Neural cell (in vitro differentiated cells): Measurements from ENCODE around the gene PLEKHA7. TPM values are rescaled to one million over a fixed set of nuclear protein-coding genes. Genes with fewer than 3 reads are reported as not detected.

Experiments used
- H2AFZ ChIP-seq: fragments of 200-600, 300-800 bp; sonication (generic), shearing (Covaris generic); 2 replicates; pipeline ENCODE4 v1.6.0; 2014; ENCODE audit warnings: low read depth, mild to moderate bottlenecking, antibody characterized with exemption, low read length, moderate library complexity
- H3F3A ChIP-seq: fragments of 200-600 bp; shearing (Covaris generic); 2 replicates; pipeline ENCODE4 v1.6.1; 2016; ENCODE audit warnings: mild to moderate bottlenecking, moderate library complexity, mixed read lengths, antibody characterized with exemption, low read length; ENCODE audit not compliant: insufficient read depth, poor library complexity, severe bottlenecking
- H3K27ac ChIP-seq: fragments of 200-600, 300-800 bp; sonication (generic), shearing (Covaris generic); 2 replicates; pipeline ENCODE4 v1.5.1; 2014; ENCODE audit warnings: mild to moderate bottlenecking, low read length, moderate library complexity
- H3K27me3 ChIP-seq: fragments of 300-800, 200-600 bp; sonication (generic), shearing (Covaris generic); 2 replicates; pipeline ENCODE4 v1.6.0; 2014; ENCODE audit warnings: mild to moderate bottlenecking, low read depth, low read length, moderate library complexity; ENCODE audit not compliant: insufficient read depth
- H3K36me3 ChIP-seq: fragments of 300-800, 200-600 bp; sonication (generic), shearing (Covaris generic); 2 replicates; pipeline ENCODE4 v1.5.1; 2014; ENCODE audit warnings: mild to moderate bottlenecking, antibody characterized with exemption, low read length, moderate library complexity; ENCODE audit not compliant: insufficient read depth
- H3K4me2 ChIP-seq: fragments of 300-800, 200-600 bp; sonication (generic), shearing (Covaris generic); 2 replicates; pipeline ENCODE4 v1.6.0; 2014; ENCODE audit warnings: mild to moderate bottlenecking, low read length
- H3K4me3 ChIP-seq: fragments of 300-800, 200-600 bp; sonication (generic), shearing (Covaris generic); 2 replicates; pipeline ENCODE4 v1.5.1; 2014; ENCODE audit warnings: mild to moderate bottlenecking, low read length, moderate library complexity
- H3K79me2 ChIP-seq: fragments of 200-600 bp; shearing (Covaris generic); replicated peaks from 2 replicates; pipeline ENCODE4 v1.6.0; 2014; ENCODE audit warnings: mild to moderate bottlenecking, low read length, moderate library complexity; ENCODE audit not compliant: insufficient read depth
- H3K9ac ChIP-seq: fragments of 300-800, 200-600 bp; sonication (generic), shearing (Covaris generic); 2 replicates; pipeline ENCODE4 v1.6.1; 2016; ENCODE audit warnings: mild to moderate bottlenecking, low read length, mixed read lengths
- H3K9me2 ChIP-seq: fragments of 200-600 bp; shearing (Covaris generic); 2 replicates; pipeline ENCODE4 v1.6.1; 2016; ENCODE audit warnings: mild to moderate bottlenecking, low read length, mixed read lengths; ENCODE audit not compliant: insufficient read depth
- H3K9me3 ChIP-seq: fragments of 200-600, 300-800 bp; sonication (generic), shearing (Covaris generic); 2 replicates; pipeline ENCODE4 v1.6.1; 2016; ENCODE audit warnings: mild to moderate bottlenecking, mixed run types, low read length, moderate library complexity, mixed read lengths
- H4K20me1 ChIP-seq: fragments of 200-600 bp; shearing (Covaris generic); 2 replicates; pipeline ENCODE4 v1.6.1; 2016; ENCODE audit warnings: mild to moderate bottlenecking, mixed run types; ENCODE audit not compliant: insufficient read depth
- EP300 ChIP-seq: fragments of 450-650 bp; conservative IDR thresholded peaks from 2 replicates; pipeline ENCODE4 v1.6.1; 2014; ENCODE audit warnings: antibody characterized with exemption, mild to moderate bottlenecking, moderate library complexity; ENCODE audit not compliant: poor library complexity, severe bottlenecking
- EZH2 ChIP-seq: fragments of 200-600, 300-800 bp; shearing (Covaris generic), sonication (generic); IDR thresholded peaks from 2 replicates; pipeline ENCODE4 v1.6.1; 2014; ENCODE audit warnings: antibody characterized with exemption, low read length, borderline replicate concordance, mild to moderate bottlenecking; ENCODE audit not compliant: insufficient read depth, poor library complexity, severe bottlenecking
- MXI1 ChIP-seq: fragments of 450-650 bp; conservative IDR thresholded peaks from 2 replicates; pipeline ENCODE4 v1.6.1; 2014; ENCODE audit warnings: antibody characterized with exemption, mild to moderate bottlenecking; ENCODE audit not compliant: poor library complexity, severe bottlenecking
- POLR2AphosphoS5 ChIP-seq: IDR thresholded peaks from 2 replicates; pipeline ENCODE4 v1.6.1; 2012
- RAD21 ChIP-seq: fragments of 450-650 bp; conservative IDR thresholded peaks from 2 replicates; pipeline ENCODE4 v1.6.1; 2014; ENCODE audit warnings: antibody characterized with exemption, mild to moderate bottlenecking, moderate library complexity
- REST ChIP-seq: IDR thresholded peaks from 2 replicates; pipeline ENCODE4 v1.6.1; 2012; ENCODE audit warnings: borderline replicate concordance
- SMC3 ChIP-seq: fragments of 450-650 bp; conservative IDR thresholded peaks from 2 replicates; pipeline ENCODE4 v1.6.1; 2014; ENCODE audit warnings: antibody characterized with exemption, mild to moderate bottlenecking, moderate library complexity; ENCODE audit not compliant: poor library complexity
- TAF1 ChIP-seq: IDR thresholded peaks from 2 replicates; pipeline ENCODE4 v1.6.1; 2012; ENCODE audit warnings: low read depth
- polyA plus RNA-seq: library from polyadenylated mRNA; depleted of rRNA; stranded (reverse); fragments of >200 nt; gene quantifications from 2 replicates; pipeline ENCODE4 v1.2.3, GENCODE V29; 2014
- TF ChIP-seq, protein P1 (sequence below): fragments of 450-650 bp; IDR thresholded peaks from 2 replicates; pipeline ENCODE4 v1.5.1; 2014; ENCODE audit warnings: antibody characterized with exemption, mild to moderate bottlenecking, moderate library complexity; ENCODE audit not compliant: poor library complexity, severe bottlenecking

The PLEKHA7 gene
- polyA plus RNA-seq, 1 donor from 2014 or later: 45.7 TPM

GRCh38 chr11:16881074-16881709 lies 133.0 kb downstream of the PLEKHA7 start:
- Histone ChIP-seq H3K9ac (no peak overlapping the region), H3F3A (no peaks in the 10 kb centered on the region), H4K20me1 (no peaks in the 10 kb centered on the region), H3K27me3 (no peaks in the 10 kb centered on the region), H3K4me2 (no peak overlapping the region), H3K36me3 (no peaks in the 10 kb centered on the region), H3K27ac (no peak overlapping the region), H3K9me3 (no peaks in the 10 kb centered on the region), H3K9me2 (no peaks in the 10 kb centered on the region), H2AFZ (no peak overlapping the region), H3K4me3 (no peak overlapping the region), H3K79me2 (no peaks in the 10 kb centered on the region)
- TF ChIP-seq EZH2 (no peak), EP300 (no peak), MXI1 (no peak), REST (no peak), RAD21 (no peak), POLR2AphosphoS5 (no peak), TAF1 (no peak), SMC3 (no peak)
- TF ChIP-seq, protein P1, sequence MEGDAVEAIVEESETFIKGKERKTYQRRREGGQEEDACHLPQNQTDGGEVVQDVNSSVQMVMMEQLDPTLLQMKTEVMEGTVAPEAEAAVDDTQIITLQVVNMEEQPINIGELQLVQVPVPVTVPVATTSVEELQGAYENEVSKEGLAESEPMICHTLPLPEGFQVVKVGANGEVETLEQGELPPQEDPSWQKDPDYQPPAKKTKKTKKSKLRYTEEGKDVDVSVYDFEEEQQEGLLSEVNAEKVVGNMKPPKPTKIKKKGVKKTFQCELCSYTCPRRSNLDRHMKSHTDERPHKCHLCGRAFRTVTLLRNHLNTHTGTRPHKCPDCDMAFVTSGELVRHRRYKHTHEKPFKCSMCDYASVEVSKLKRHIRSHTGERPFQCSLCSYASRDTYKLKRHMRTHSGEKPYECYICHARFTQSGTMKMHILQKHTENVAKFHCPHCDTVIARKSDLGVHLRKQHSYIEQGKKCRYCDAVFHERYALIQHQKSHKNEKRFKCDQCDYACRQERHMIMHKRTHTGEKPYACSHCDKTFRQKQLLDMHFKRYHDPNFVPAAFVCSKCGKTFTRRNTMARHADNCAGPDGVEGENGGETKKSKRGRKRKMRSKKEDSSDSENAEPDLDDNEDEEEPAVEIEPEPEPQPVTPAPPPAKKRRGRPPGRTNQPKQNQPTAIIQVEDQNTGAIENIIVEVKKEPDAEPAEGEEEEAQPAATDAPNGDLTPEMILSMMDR: no peak

- Histone ChIP-seq H3K27ac (no peak overlapping the region), H3F3A (no peaks in the 10 kb centered on the region), H3K27me3 (no peaks in the 10 kb centered on the region), H4K20me1 (no peaks in the 10 kb centered on the region), H3K9ac (no peak overlapping the region), H2AFZ (no peak overlapping the region), H3K9me2 (no peaks in the 10 kb centered on the region), H3K4me2 (no peak overlapping the region), H3K9me3 (no peaks in the 10 kb centered on the region), H3K4me3 (no peak overlapping the region), H3K36me3 (no peaks in the 10 kb centered on the region), H3K79me2 (peaks cover under 1% of the 10 kb centered on the region)
- TF ChIP-seq TAF1: no peak
- no peak for TF ChIP-seq SMC3
- TF ChIP-seq EZH2: no peak
- no peak for TF ChIP-seq REST
- no peak for TF ChIP-seq POLR2AphosphoS5
- TF ChIP-seq RAD21: no peak
- no peak for TF ChIP-seq EP300
- TF ChIP-seq MXI1: no peak
- TF ChIP-seq, protein P1: no peak
These were observed 133.9 kb downstream of the PLEKHA7 start for GRCh38 chr11:16880184-16880801.
